HG03060 (cell line): Measurements from ENCODE around the gene ACTG1.

Experiments used
- ATAC-seq: cut with Tn5 transposase; IDR thresholded peaks from one replicate; pipeline ENCODE4 v1.9.1; 2021; ENCODE audit warnings: low read depth, moderate number of reproducible peaks; ENCODE audit not compliant: unreplicated experiment

The ACTG1 gene

DNA sequence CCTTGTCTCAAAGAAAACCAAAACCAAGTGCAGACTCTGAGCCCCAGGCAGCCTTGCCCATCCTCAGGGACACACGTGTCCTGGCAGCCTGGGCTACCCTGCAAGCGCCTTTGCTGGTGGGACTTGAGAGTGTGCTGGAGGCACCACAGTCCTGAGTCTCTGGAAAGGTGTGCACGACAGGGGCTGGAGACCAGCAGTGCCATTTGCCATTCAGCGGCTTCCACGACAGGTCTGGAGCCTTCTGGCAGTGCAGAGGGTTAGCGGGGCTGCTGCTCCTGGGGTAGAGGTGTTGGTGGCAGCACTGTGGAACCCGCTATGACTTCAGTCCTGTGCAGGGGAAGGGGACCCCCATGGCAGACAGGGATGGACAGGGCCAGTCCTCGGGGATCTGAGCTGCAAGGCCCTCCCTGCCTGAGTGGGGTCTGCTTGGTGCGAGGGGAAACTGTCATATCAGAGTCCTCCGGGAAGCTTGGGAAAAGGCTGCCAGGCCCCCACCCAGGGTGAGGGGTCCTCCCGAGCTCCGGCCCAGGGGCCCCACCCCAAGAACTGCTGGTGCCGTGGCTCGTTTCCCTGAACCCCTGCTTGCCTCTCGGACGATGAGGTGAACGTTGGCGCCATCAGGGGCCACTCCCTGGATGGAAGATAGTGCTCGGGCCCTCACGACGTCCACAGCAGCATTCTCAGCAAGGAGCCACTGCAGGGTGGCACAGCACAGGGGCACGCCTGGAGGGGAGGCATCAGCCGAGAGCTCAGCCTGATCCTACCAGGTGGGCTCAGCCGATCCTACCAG is 32.8 kb upstream of the ACTG1 start:
- ATAC-seq, result no peak

DNA sequence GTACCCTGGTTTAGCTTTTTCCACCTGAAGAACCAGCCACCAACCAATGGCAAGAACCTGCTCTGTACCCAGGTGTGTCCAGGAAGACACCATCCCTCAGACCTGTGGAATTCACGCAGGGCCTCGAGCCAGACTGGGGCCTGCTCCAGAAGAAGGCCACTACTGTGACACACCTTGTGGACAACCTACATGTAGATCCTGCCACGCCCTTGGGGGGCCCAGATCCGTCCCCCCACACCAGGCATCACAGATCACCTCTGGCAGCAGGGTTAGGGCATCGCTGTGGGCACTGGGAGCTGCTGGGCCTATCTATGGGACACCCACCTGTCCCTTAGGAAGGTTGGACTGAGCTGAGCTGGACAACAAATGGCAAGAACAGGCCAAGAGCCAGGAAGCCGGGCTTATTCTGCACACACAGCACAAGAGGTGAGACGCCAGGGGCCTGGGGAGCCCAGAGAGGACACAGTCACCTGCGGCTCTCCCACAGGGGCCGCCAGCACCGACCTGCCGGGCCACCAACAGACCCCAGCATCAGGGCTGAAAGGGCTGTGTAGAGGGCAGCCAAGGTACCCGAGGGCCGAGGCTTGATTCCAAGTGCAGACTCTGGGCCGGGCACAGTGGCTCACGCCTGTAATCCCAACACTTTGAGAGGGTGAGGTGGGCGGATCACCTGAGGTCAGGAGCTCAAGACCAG is 31.8 kb upstream of the ACTG1 start:
- no peak for ATAC-seq

DNA sequence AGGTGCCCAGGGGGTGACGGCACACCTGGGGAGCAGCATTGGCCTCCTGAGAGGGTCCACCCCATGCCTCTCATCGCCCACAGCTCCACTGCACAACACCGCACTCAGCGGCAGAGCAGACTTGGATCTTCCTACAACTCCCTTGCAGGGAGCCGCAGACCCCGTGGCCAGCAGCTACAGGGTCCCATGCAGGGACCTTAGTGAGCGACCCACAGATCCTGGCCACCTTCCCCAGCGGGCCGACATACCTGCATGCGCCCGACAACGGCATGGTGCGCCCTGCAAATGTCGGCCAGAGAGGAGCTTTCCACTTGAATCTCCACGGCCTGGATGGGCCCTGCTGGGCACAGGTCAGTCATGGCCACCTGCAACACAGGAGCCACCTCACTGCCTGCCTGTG is 31.2 kb upstream of the ACTG1 start:
- ATAC-seq, result no peak

DNA sequence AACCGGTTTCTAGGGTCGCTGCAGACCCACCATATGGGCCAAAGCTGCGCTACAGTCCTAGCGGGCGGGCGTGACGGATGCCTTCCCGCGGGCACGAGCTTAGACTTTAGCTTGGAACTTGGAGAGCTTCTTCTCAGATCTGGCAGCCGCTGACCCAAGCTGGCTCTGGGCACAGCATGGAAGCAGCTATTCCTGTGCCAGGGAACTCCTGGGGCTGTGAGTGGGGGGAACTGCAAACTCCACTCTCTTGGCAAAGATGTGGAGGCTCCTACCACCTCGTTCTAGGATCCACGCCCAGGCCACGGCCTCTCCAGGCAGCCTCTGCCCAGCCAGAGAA is 30.7 kb upstream of the ACTG1 start:
- no peak for ATAC-seq

DNA sequence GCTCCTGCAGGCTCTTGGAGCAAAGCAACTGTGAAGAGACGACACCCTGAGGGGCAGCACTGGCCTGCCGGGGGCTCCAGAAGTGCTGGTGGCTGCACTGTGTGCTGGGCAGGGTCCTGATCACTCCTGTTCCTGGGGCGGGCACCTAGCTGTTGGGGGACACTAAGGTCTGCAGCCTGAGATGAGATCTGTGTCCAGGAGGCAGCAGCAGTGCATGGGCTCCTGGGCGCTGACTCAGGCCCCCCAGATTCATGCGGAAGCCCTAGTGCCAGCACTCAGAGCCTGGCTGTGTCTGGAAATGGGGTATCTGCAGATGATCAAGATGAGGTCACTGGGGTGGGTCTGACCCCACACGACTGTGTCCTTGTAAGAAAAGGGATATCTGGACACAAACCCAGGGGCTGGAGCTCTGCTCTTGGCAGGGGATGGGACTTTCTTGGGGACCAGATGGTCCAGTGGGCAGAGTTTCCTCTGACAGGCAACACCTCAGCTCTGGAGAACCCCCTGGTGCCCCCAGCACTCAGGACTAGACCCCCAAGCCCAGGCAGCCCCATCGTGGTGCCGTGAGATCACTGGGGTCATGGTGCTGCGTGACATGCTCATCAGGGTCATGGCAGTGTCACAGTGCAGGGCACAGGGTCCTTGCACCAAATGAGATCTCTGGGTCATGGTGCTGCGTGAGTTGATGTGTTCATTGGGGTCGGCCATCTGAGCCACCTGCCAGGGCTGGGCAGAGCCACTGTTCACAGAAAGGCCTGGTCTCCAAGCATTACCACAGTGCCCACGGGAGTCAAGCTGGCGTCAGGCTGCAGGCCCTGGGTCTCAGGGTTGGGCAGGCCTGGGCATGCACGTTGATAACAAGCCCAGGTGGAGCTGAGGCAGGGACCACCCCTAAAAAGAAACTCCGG is 30.1 kb upstream of the ACTG1 start:
- ATAC-seq, result no peak

DNA sequence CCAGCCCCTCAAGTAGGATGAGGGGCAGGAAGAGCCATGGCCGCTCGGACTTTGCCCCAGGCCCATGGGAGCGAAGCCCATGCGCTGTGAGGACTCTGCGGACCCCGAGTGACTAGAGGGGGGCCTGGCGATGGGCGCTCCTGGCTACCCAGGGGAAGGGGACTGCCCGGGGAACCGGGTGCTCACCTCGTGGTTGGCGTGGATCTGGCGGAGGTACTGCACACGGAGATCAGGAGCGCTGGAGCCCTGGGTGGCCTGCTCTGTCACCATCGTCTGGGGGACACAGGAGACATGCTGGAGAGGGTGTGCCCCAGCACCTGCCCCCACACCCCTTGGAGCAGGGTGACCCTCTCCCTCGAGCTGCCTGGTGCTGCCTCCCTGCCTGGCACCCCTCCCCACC is 28.5 kb upstream of the ACTG1 start:
- ATAC-seq, result no peak

DNA sequence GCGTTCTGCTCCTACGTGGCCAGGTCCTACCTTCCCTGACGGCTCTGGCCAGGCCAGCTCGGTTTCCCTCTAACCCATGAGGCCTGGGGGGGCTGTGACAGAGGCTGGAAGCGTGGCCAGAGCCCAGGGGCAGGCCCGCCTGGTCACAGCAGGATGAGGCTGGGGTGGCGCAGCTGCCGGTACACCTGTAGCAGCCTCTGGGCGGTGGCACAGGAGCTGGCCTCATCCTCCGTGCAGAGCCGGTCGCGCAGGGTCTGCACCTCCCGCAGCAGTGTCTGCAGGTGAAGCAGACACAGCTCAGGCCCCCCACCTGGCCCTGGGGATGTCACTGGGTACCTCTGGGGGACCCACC is 28.1 kb upstream of the ACTG1 start:
- no peak for ATAC-seq

DNA sequence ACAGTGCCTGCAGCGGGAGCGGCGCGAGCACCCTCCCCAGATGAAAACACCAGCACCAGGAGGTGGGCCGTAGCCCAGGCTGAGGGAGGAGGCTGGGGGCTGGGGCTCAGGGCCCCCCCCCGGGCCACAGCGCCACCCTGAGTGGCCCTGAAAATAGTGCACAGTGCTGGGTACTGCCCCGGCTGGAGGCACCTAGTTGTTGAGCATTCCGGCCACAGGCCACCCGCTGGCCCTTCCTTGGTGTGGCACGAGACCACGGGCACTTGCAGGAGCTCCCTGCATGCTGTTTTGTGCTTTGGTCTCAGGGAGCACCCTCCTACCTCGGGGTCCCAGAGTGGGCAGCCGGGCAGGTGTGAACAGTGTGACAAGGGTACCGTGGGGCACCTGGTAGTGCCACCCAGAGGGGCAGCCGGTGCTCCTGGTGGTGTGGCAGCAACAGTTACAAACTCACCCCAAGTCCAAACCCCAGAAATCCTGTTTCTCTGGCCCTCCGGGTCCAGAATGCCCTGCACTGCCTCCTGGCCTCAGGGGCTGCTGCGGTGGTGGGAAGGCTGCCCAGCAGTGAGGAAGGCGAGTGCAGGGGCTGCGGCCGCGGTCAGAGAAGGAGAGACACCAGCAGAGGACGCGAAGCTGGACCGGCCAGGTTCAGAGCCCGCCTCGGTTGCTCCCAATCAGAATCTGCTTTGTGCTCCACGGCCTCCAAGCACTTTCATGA is 27.5 kb upstream of the ACTG1 start:
- no peak for ATAC-seq

DNA sequence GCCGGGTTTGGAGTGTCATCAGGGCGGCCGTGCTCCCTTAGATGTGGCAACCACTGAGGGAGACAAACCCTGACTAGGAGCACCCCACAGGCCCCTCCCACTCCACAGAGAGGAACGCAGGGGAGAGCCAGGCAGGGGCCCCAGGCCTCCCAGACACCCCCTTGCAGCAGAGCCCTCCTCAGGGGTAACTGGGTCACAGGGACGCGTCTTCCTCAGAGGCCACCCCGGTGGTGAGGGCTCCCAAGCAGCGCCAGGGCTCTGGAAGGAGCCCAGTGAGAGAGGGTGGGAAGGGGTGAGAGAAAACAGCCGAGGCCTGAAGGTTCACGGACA is 26.9 kb upstream of the ACTG1 start:
- ATAC-seq, result no peak

DNA sequence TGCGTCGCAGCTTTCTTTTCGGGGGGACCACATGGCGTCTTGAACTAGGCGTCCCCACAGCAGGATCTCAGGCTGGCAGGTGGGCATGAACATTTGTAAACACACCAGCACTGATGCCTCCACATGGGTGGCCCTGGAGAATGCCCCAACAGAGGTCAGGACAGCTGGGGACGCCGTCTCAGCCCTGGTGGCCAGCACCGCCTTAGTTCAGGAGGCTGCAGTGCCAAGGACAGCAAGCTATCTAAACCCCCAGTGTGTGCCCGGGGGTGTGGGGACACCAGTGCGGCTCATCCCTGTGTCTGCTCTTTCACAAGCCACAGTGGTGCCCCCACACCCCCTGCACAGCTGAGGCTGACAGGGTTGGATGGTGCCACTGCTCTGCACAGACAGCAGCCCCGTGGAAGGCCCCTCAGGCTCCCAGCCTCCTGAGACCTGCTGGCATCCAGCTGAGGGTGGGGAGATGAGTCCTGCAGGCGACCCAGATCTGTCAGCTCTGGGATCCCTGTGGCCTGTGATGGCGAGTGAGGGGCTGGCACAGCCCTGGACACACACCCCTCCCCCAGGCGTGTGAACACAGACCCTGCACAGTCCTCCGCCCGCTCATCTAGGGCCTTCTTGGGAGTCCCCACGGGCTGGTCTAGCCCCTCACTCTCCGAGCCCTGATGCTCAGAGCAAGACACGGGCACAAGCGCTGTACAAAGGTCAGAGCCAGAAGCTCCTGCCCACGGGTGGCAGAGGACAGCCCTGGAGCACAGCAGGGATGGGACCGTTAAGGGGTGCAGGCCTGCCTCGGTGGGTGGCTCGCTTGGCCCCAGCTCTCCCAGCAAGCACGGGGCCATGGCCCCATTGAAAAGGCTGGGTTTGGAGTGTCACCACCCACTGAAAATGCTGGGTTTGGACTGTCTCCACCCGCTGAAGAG is 26.3 kb upstream of the ACTG1 start:
- ATAC-seq, result no peak

DNA sequence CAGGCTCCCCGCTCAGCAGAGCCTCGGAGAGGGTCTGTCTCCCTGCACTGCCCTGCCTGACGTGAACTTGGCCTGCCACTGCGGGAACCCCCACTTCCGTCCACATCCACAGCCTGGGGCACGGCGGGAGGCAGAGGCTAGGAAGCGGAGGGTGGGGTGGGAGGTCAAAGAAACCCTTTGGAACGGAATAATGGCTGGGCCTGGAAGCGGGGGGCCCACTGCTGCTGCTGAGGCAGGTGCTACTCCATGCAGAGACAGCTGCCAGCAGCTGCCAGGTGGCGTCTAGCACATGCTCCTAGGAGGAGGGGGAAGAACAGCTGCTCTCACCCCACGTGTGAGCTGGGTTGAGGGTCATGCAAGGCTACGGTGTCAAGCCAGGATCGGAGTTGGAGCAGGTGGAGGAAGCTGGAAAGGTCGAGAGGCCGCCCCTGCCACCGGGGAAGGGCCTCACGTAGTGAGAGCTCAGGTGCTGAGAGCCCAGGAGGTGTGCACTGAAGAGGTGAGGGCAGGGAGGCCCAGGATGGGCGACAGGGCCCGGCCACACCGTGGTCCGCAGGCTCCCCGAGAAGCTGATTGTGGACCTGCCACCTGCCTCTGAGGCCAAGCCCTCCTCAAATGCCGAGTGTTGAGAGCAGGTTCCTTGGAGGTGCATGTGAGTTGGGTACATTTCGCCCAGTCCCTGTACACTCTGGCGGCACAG is 25.4 kb upstream of the ACTG1 start:
- ATAC-seq, result no peak

DNA sequence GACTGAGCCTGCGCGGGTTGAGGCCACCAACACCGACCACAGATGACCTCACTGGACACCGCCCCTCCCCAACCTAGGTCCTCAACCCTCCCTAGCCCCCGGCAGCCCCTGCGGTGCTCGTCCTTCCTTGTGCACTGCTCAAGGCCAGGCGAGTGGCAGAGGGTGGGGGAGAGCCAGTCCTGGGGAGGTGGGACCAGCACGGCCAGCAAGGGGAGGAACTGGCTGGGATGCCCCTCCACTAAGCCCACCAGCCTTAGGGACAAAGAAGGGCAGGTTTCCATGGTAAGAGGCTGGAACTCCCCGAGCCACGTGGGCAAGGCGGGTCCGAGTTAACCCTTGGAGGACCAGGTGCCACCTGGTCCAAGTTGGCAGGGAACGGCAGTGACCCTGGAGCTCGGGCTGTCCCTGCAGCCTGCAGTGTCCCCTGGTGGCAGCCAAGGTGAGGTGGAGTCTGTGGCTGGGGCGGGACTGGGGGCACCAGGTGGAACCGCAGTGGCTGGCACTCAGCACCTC is 24.8 kb upstream of the ACTG1 start:
- no peak for ATAC-seq

DNA sequence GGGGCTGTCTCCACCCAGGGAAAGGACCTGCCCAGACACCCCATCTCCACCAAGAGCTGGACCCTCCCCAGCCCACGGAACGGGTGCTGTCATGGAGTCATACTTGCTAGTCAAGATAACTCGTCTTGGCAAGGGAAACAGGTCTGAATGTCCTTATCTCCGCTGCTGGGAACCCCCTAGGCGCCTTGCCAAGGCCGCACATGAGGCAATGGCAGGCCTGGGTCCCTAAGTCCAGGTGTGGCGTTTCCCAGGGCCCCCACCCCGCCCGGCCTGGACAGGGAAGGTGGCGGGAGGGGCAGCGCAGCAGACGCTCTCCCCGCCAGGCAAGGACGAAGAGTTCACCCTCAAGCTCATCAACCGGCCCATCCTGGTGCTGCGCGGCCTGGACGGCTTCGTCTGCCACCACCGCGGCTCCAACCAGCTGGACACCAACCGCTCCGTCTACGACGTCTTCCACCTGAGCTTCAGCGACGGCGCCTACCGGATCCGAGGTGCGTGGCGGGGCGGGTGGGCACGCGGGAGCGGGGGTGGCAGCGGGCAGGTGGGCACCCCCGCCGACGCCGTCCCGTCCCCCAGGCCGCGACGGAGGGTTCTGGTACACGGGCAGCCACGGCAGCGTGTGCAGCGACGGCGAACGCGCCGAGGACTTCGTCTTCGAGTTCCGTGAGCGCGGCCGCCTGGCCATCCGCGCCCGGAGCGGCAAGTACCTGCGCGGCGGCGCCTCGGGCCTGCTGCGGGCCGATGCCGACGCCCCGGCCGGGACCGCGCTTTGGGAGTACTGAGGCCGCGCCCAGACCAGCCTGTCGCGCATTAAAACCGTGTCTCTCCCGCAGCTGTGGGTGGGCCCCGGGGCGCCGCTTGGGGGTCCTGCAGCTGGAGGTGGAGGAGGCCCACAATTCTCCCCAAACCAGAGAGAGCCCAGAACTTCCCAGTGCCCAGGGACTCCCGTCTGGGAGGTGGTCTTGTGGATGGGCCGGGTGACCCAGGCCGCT is 24.0 kb upstream of the ACTG1 start:
- ATAC-seq, result no peak

DNA sequence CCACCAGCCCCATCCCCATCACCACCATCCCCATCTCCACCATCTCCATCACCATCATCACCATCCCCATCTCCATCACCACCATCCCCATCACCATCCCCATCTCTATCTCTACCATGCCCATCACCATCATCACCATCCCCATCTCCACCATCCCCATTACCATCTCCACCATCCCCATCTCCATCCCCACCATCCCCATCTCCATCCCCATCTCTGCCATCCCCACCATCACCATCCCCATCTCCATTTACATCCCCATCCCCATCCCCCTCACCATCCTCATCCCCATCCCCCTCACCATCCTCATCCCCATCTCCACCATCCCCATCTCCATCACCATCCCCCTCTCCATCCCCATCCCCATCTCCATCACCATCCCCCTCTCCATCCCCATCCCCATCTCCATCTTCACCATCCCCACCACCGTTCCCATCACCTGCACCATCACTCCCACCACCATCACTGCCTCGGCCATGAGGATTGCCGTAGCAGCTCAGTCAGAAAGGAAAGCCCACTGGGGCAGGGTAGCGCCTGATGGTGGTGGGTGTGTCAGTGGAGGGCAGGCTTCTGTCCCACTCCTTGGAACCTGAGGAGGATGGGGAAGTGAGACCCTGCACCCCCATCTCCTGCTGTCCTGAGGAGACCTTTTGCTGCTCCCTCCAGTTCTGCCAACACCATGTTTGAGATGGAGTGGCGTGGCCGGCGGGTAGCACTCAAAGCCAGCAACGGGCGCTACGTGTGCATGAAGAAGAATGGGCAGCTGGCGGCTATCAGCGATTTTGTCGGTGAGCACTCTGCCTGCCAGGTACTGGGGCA is 23.1 kb upstream of the ACTG1 start:
- no peak for ATAC-seq

DNA sequence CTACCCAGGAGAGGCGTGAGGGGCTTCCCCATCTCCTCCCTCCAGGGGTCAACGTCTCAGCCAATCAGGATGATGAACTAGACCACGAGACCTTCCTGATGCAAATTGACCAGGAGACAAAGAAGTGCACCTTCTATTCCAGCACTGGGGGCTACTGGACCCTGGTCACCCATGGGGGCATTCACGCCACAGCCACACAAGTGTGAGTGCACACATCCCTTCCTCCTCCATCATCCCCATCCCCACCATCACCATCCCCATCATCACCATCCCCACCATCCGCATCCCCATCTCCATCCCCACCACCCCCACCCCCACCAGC is 22.4 kb upstream of the ACTG1 start:
- ATAC-seq, result no peak

DNA sequence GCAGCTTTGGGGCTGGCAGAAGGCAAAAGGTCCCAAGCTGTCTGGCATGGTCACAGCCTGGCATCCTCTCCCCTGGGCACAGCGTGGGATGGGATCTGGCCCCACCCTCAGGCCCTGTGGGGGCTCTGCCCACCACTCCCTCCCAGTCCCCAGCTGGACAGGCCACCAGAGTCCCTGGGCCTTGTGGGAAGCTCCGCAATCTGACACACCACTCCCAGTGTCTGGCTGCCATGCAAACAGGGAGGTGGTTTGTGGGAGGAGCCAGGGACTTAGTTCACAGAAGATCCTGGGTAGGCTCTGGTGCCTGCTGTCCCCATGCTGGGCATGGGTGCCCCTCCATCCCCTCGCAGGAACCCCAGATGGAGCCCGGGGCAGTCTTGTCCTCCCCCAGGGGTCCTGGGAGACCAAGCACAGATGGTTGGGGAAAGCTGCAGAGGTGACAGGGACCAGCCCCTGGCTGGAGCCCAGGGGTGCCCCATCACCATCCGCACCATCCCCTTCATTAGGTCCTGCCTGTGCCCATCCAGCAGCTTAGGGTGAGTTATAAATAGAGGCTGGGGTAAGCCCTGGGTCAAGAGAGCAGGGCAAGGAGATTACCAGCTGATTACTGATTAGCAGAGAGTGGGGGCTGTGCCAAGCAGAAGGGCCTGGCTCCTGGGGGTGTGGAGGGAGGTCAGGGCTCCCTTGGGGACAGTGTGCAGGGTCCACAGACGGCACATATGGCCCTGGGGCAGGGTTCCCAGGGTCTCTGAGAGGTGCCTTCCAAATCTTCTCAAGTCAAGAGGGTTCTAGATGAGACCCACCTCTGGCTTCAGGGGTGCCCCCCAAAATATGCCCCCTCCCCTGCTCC is 21.8 kb upstream of the ACTG1 start:
- no peak for ATAC-seq
